Stimulated activated memory B cell treated with anti-CD40 and anti-IgM and Interleukin-4, amounts not matched to agents 10 μg/mL and 1 μg/mL and 100 μg/mL, for 72 hours (primary cell): ENCODE results near the gene IL1RN.
A peak's percentile ranks its signal among the peaks of the same experiment; 100 is the strongest.
"Not testable (repeated sequence)": the region's sequence is repeated elsewhere in the genome, so short reads cannot be mapped to it uniquely, and the experiment has no call there.

ENCODE experiments used
- ATAC-seq: fragments of 150-1000 bp; cut with Tn5 transposase; 2 replicates; pipeline ENCODE4 v1.10.0; 2021
- H3K27ac Mint-ChIP-seq: one replicate; pipeline ENCODE4 v1.8.0; 2022; ENCODE audit warnings: mild to moderate bottlenecking, mixed read lengths
- H3K27me3 Mint-ChIP-seq: one replicate; pipeline ENCODE4 v1.8.0; 2022; ENCODE audit warnings: mixed read lengths
- H3K36me3 Mint-ChIP-seq: one replicate; pipeline ENCODE4 v1.8.0; 2022; ENCODE audit warnings: mixed read lengths
- H3K4me1 Mint-ChIP-seq: one replicate; pipeline ENCODE4 v1.8.0; 2022; ENCODE audit warnings: mixed read lengths
- H3K4me3 Mint-ChIP-seq: one replicate; pipeline ENCODE4 v1.8.0; 2022; ENCODE audit warnings: mild to moderate bottlenecking, moderate library complexity, mixed read lengths
- H3K9me3 Mint-ChIP-seq: one replicate; pipeline ENCODE4 v1.8.0; 2022; ENCODE audit warnings: mixed read lengths

Gene IL1RN

GRCh38 chr2:113093613-113093977, 33.8 kb upstream of the IL1RN start:
- no peak overlapping the region for H3K4me3 Mint-ChIP-seq

DNA sequence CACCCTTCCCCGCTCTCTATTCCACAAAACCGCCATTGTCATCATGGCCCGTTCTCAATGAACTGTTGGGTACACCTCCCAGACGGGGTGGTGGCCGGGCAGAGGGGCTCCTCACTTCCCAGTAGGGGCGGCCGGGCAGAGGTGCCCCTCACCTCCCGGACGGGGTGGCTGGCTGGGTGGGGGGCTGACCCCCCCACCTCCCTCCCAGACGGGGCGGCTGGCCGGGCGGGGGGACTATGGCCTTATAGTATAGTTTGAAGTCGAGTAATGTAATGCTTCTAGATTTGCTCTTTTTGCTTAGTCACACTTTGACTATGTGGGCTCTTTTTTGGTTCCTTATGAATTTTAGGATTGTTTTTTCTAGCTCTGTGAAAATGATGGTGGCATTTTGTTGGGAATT, 31.1 kb upstream of the IL1RN start:
- ATAC-seq, H3K4me3 Mint-ChIP-seq: not testable (repeated sequence)
- peaks cover 11% of the 10 kb centered on the region for H3K4me1 Mint-ChIP-seq

More at GRCh38 chr2:113093613-113093977, 33.8 kb upstream of the IL1RN start:
- peaks cover 11% of the 10 kb centered on the region for H3K4me1 Mint-ChIP-seq
- H3K27ac Mint-ChIP-seq, result no peak overlapping the region
- H3K27me3 Mint-ChIP-seq, result peaks cover 9% of the 10 kb centered on the region
- peaks cover 5% of the 10 kb centered on the region for H3K9me3 Mint-ChIP-seq
- H3K36me3 Mint-ChIP-seq, result peaks cover 6% of the 10 kb centered on the region
- ATAC-seq, result no peak

DNA sequence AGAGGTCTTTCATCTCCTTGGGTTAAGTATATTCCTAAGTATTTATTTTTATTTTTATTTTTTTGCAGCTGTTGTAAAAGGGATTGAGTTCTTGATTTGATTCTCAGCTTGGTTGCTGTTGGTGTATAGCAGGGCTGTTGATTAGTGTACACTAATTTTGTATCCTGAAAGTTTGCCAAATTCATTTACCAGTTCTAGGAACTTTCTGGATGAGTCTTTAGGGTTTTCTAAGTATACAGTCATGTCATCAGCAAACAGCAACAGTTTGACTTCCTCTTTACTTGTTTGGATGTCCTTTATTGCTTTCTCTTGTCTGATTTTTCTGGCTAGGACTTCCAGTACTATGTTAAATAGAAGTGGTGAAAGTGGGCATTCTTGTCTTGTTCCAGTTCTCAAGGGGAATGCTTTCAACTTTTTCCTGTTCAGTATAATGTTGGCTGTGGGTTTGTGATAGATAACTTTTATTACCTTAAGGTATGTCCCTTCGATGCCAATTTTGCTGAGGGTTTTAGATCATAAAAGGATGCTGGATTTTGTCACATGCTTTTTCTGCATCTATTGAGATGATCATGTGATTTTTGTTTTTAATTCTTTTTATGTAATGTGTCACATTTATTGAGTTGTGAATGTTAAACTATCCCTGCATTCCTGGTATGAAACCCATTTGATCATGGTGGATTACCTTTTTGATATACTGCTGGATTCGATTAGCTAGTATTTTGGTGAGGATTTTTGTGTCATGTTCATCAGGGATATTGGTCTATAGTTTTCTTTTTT, 30.4 kb upstream of the IL1RN start:
- not testable (repeated sequence) for H3K27ac Mint-ChIP-seq, H3K36me3 Mint-ChIP-seq, ATAC-seq, H3K9me3 Mint-ChIP-seq, H3K27me3 Mint-ChIP-seq, H3K4me3 Mint-ChIP-seq
- peaks cover 11% of the 10 kb centered on the region for H3K4me1 Mint-ChIP-seq

More for the DNA sequence above, 31.1 kb upstream of the IL1RN start:
- H3K27ac Mint-ChIP-seq, H3K27me3 Mint-ChIP-seq, H3K9me3 Mint-ChIP-seq, H3K36me3 Mint-ChIP-seq: not testable (repeated sequence)

DNA sequence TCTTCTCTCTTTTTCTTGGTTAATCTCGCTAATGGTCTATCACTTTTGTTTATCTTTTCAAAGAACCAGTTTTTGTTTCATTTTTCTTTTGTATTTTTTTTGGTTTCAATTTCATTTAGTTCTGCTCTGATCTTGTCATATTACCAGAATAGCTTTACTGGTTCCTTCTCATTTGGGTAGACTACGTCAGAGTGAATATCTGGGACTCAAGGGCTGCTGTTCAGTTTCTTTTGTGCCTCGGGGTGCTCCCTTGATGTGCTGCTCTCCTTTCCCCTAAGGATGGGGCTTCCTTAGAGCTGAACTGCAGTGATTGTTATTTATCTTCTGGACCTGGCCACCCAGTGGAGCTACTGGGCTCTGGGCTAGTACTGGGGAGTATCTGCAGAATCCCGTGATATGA, 29.4 kb upstream of the IL1RN start:
- Mint-ChIP-seq H3K4me1 (peaks cover 12% of the 10 kb centered on the region), H3K27ac (peak overlapping the region; percentile 72), H3K36me3 (peaks cover 6% of the 10 kb centered on the region), H3K27me3 (peaks cover 9% of the 10 kb centered on the region), H3K9me3 (peaks cover 10% of the 10 kb centered on the region), H3K4me3 (peak overlapping the region; percentile 69)
- peak; percentile 54 for ATAC-seq

DNA sequence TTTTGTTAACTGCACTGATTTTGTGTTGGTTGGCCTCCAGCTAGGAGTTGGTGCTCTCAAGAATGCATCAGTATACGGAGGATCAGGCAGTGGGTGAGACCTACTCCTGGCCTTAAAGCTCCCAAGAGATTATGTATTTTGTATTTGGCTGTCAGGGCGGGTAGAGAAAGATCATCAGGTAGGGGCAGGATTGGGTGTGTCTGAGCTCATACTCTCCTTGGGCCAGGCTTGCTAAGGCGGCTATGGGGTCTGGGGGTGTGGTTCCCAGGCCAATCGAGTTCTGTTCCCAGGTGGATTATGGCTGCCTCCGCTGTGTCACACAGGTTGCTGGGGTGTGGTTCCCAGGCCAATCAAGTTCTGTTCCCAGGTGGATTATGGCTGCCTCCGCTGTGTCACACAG, 28.9 kb upstream of the IL1RN start:
- H3K9me3 Mint-ChIP-seq, result peaks cover 11% of the 10 kb centered on the region
- peak overlapping the region; percentile 72 for H3K27ac Mint-ChIP-seq
- ATAC-seq, result no peak
- peaks cover 9% of the 10 kb centered on the region for H3K27me3 Mint-ChIP-seq
- H3K4me3 Mint-ChIP-seq, result no peak overlapping the region
- H3K4me1 Mint-ChIP-seq, result peaks cover 17% of the 10 kb centered on the region
- peaks cover 6% of the 10 kb centered on the region for H3K36me3 Mint-ChIP-seq

- Mint-ChIP-seq H3K36me3 (no peaks in the 10 kb centered on the region), H3K27ac (no peak overlapping the region), H3K4me3 (no peak overlapping the region), H3K4me1 (peaks cover 30% of the 10 kb centered on the region), H3K9me3 (peaks cover 6% of the 10 kb centered on the region), H3K27me3 (no peaks in the 10 kb centered on the region)
- no peak for ATAC-seq
These were observed 25.3 kb upstream of the IL1RN start for GRCh38 chr2:113102133-113102532.

DNA sequence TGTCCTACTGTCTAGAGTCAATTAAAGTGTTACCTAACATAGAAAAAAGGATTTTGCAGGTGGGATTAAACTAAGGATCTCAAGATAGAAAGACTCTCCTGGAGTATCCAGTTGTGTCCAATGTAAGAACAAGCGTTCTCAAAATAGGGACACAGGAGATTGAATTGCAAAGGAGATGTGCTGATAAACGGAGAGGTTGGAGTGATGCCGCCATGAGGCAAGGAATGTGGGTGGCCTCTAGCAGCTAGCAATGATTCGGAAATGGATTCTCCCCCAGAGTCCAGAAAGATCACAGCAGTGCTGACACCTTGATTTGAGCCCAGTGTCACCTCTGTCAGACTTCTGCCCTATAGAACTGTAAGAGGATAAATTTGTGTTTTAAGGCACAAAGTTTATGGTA, 24.1 kb upstream of the IL1RN start:
- no peaks in the 10 kb centered on the region for H3K36me3 Mint-ChIP-seq
- H3K9me3 Mint-ChIP-seq, result peaks cover 6% of the 10 kb centered on the region
- H3K4me3 Mint-ChIP-seq, result no peak overlapping the region
- H3K27me3 Mint-ChIP-seq, result peaks cover 3% of the 10 kb centered on the region
- peaks cover 21% of the 10 kb centered on the region for H3K4me1 Mint-ChIP-seq
- H3K27ac Mint-ChIP-seq, result no peak overlapping the region
- no peak for ATAC-seq

DNA sequence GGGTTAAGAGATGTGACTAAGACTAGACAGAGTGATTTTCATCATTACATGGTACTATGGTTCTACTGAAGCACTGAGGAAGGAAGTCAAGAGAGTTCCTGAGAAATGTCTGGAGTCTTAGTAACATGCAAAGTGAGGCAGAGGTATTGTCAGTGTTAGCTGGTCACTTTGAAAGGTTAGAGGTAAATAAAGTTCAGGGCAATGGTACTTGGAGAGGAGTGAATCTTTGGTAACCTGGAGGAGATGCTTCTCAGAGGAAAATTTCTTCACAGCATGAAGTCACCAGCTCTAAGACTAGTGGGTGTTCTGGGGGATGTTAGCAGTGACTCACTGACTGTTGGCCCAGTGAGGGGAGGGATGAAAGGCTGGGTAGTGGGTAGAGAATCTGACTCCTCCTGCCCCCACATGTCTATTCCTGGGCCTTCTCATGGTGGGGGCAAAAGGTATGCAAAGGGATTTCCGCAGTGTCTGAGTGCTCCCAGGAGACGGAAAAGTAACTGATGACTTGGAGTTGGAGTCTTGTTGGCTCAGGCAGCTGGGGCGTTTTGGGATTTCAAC, 23.3 kb upstream of the IL1RN start:
- peaks cover 11% of the 10 kb centered on the region for H3K27me3 Mint-ChIP-seq
- peak overlapping the region; percentile 28 for H3K27ac Mint-ChIP-seq
- H3K4me1 Mint-ChIP-seq, result peaks cover 19% of the 10 kb centered on the region
- peaks cover 6% of the 10 kb centered on the region for H3K9me3 Mint-ChIP-seq
- no peaks in the 10 kb centered on the region for H3K36me3 Mint-ChIP-seq
- no peak overlapping the region for H3K4me3 Mint-ChIP-seq
- peak; percentile 90 for ATAC-seq

DNA sequence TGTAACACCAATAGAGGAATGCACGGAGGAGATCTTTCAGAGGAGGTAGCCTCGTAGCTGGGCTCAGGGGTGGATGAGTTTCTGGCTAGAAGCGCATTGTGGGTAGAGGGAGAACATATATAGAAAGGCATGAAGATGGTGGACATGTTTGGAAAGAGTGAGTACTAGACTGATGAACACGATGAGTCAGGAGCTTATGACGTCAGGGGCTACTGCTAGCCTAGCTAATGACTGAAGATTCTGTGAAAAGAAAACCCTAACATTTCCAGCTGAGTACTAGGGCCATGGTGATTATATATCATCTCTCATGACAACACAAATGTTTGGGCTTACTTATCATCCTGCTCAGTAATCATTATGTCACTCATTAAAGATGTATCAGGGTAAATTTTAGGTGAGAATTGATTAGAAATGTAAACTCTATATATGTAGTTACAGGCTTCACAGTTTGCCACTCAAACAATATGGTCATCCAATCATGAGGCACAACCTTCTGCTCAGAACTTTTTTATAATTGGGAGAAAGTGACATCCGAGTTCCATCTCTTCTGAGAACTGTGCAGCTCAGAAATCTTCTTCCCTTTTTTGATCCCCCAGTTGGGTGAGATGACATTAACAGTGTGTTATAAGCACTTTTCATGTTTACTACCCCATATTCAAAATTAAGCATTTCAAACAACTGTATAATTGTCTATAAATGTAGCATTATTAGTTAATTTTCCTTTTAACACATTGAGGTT, 22.2 kb upstream of the IL1RN start:
- peak; percentile 34 for ATAC-seq
- peaks cover 19% of the 10 kb centered on the region for H3K4me1 Mint-ChIP-seq
- peaks cover 11% of the 10 kb centered on the region for H3K27me3 Mint-ChIP-seq
- no peaks in the 10 kb centered on the region for H3K36me3 Mint-ChIP-seq
- no peak overlapping the region for H3K27ac Mint-ChIP-seq
- peaks cover 6% of the 10 kb centered on the region for H3K9me3 Mint-ChIP-seq
- H3K4me3 Mint-ChIP-seq, result no peak overlapping the region

DNA sequence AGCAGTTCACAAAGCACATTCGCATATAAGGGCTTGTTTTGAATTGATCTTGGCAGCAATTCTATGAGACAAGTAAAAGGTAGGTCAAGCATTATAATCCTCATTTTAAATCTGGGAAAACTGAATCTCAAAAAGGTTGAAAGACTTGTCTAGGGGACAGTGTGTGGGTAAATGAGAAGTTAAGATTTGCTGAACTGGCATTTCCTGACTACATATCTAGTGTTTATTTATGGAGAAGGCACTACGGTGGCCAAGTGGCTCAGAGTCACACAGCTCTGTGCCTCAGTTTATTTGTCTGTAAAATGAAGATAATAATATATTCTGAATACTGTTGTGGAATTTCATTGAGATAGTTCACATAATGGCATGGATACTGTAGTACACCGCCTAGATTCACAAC, 16.3 kb upstream of the IL1RN start:
- ATAC-seq, result no peak
- Mint-ChIP-seq H3K27me3 (peaks cover 11% of the 10 kb centered on the region), H3K27ac (no peak overlapping the region), H3K4me3 (no peak overlapping the region), H3K36me3 (no peaks in the 10 kb centered on the region), H3K4me1 (no peaks in the 10 kb centered on the region), H3K9me3 (no peaks in the 10 kb centered on the region)

DNA sequence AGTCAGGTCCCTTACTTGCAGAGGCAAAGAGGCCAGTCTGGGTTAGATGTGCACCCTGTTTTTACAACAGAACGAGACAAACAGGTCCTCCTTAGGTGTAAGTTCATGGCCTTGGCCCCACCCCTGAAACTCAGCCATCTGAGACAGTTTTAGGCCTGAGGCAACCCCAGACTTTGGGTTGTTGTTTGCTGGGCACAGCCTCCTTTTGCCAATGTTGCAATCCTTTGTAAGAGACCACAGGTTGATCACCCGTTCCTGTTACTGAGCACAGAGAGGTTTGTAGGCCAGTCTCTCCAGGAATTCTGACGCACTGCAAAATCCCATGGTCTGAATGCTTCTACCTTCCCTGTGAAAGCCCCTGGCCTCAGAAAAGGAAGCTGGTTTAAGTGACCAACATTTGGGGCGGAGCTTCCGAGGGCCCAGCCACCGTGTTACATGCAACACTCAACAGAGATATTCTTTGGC, 15.5 kb upstream of the IL1RN start:
- no peak for ATAC-seq
- H3K27me3 Mint-ChIP-seq, result peaks cover 11% of the 10 kb centered on the region
- H3K27ac Mint-ChIP-seq, result no peak overlapping the region
- H3K9me3 Mint-ChIP-seq, result no peaks in the 10 kb centered on the region
- peaks cover 4% of the 10 kb centered on the region for H3K4me1 Mint-ChIP-seq
- no peaks in the 10 kb centered on the region for H3K36me3 Mint-ChIP-seq
- no peak overlapping the region for H3K4me3 Mint-ChIP-seq

DNA sequence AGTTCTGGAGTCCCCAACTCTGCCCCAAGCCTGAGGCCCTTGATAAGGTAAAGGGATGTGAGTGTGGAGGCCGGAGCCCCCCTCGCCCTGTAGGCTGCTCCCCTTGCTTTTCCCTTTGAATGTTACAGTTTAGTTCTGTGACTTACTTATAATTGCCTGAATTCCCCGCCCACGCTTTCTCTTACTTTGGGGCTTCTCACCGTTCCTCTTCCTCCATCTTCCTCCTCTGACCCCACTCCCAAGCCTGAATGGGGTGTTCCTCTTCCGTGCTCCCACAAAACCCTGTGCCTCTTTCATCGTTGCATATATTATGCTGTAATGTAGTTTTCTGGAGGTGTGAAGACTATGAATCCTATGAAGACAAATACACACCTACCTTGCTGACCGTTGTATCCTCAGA, 15.0 kb upstream of the IL1RN start:
- Mint-ChIP-seq H3K27me3 (peaks cover 11% of the 10 kb centered on the region), H3K4me1 (peaks cover 10% of the 10 kb centered on the region), H3K4me3 (no peak overlapping the region), H3K9me3 (no peaks in the 10 kb centered on the region), H3K27ac (no peak overlapping the region), H3K36me3 (no peaks in the 10 kb centered on the region)
- ATAC-seq, result no peak

- peaks cover 11% of the 10 kb centered on the region for H3K27me3 Mint-ChIP-seq
- H3K9me3 Mint-ChIP-seq, result no peaks in the 10 kb centered on the region
- no peak overlapping the region for H3K27ac Mint-ChIP-seq
- H3K4me1 Mint-ChIP-seq, result peaks cover 11% of the 10 kb centered on the region
- no peak for ATAC-seq
- no peak overlapping the region for H3K4me3 Mint-ChIP-seq
- H3K36me3 Mint-ChIP-seq, result no peaks in the 10 kb centered on the region
These were observed 14.5 kb upstream of the IL1RN start for GRCh38 chr2:113112871-113113270.

GRCh38 chr2:113113807-113114206, 13.6 kb upstream of the IL1RN start:
- H3K27ac Mint-ChIP-seq, result no peak overlapping the region
- H3K9me3 Mint-ChIP-seq, result no peaks in the 10 kb centered on the region
- no peak for ATAC-seq
- H3K27me3 Mint-ChIP-seq, result peaks cover 3% of the 10 kb centered on the region
- H3K4me1 Mint-ChIP-seq, result peaks cover 11% of the 10 kb centered on the region
- no peaks in the 10 kb centered on the region for H3K36me3 Mint-ChIP-seq
- no peak overlapping the region for H3K4me3 Mint-ChIP-seq

DNA sequence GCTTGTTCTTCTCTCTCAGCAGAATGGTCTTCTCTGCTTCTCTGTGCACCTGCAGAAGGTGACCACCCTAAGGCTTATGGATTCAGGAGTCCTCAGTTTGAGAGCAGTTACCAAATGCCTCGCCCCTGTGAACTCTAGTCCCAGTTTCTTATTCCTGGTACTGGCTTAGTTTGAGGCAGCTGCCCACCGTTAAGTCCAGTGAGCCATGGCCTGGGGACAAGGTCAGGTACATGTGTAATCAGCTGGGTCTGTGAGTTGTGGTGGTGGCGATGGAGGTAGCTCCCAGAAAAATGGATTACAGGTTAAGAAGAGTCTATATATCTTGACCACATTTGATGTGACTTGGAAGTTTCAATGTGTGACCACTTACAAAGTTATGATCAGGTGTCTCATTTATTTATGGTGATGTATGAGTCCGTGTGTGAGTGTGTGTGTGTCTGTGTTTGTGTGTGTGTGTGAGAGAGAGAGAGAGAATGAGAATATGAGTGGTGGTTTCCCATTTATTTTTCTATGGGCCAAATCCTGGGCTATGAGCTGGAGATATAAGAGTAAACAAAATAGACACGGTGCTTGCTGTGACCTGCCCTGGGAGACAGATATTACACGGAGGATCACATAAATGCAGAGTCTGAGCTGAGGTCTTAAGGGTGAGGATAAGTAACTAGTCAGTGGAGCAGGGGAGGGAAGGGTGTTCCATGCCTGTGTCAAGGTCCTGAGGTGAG, 13.0 kb upstream of the IL1RN start:
- Mint-ChIP-seq H3K27ac (no peak overlapping the region), H3K4me1 (peaks cover 11% of the 10 kb centered on the region), H3K36me3 (no peaks in the 10 kb centered on the region), H3K27me3 (no peaks in the 10 kb centered on the region), H3K9me3 (no peaks in the 10 kb centered on the region), H3K4me3 (no peak overlapping the region)
- ATAC-seq, result no peak
